Measurements from ENCODE around the gene SFXN5.

GRCh38 chr2:72961036-72961720, 110.3 kb downstream of the SFXN5 start:
- no peak for TF ChIP-seq CTCF (IDR thresholded peaks at IDR 0.05; ENCODE audit: low read length)
- no peak for TF ChIP-seq EZH2 (IDR thresholded peaks at IDR 0.05; ENCODE audit: borderline replicate concordance, low read length)
